IMR-90 (cell line): Measurements from ENCODE around the gene ZYX.

ENCODE experiments used
- BHLHE40 ChIP-seq: fragments of 150-350 bp; IDR thresholded peaks from 2 replicates; pipeline ENCODE4 v1.6.1; 2016; ENCODE audit warnings: mild to moderate bottlenecking, low read depth, low read length
- CEBPB ChIP-seq: IDR thresholded peaks from 2 replicates; pipeline ENCODE4 v1.6.1; 2012; ENCODE audit warnings: low read depth, low read length, improper control_type of control experiment
- CTCF ChIP-seq: conservative IDR thresholded peaks from 2 replicates; pipeline ENCODE4 v1.5.1; 2012; ENCODE audit warnings: mild to moderate bottlenecking, low read depth, low read length, improper control_type of control experiment
- ELK1 ChIP-seq: fragments of 150-350 bp; IDR thresholded peaks from 2 replicates; pipeline ENCODE4 v1.6.1; 2016; ENCODE audit warnings: low read depth, mild to moderate bottlenecking, low read length, moderate library complexity, borderline replicate concordance
- FOS ChIP-seq: fragments of 150-350 bp; IDR thresholded peaks from 2 replicates; pipeline ENCODE4 v1.6.1; 2016; ENCODE audit warnings: low read depth, low read length
- MAFK ChIP-seq: IDR thresholded peaks from 2 replicates; pipeline ENCODE4 v1.6.1; 2012; ENCODE audit warnings: low read depth, low read length, improper control_type of control experiment
- NFE2L2 ChIP-seq: fragments of 150-350 bp; IDR thresholded peaks from 2 replicates; pipeline ENCODE4 v1.6.1; 2016; ENCODE audit warnings: low read depth, mild to moderate bottlenecking, low read length
- POLR2A ChIP-seq: IDR thresholded peaks from 2 replicates; pipeline ENCODE4 v1.6.1; 2012; ENCODE audit warnings: mild to moderate bottlenecking, low read depth, low read length
- RAD21 ChIP-seq: IDR thresholded peaks from 2 replicates; pipeline ENCODE4 v1.6.1; 2012; ENCODE audit warnings: low read length, improper control_type of control experiment
- RCOR1 ChIP-seq: IDR thresholded peaks from 2 replicates; pipeline ENCODE4 v1.6.1; 2012; ENCODE audit warnings: mild to moderate bottlenecking, low read length, improper control_type of control experiment; ENCODE audit not compliant: insufficient replicate concordance
- SMC3 ChIP-seq: fragments of 150-350 bp; IDR thresholded peaks from 2 replicates; pipeline ENCODE4 v1.6.1; 2016; ENCODE audit warnings: low read depth, mild to moderate bottlenecking, antibody characterized with exemption, low read length, moderate library complexity
- USF2 ChIP-seq: fragments of 150-350 bp; IDR thresholded peaks from 2 replicates; pipeline ENCODE4 v1.6.1; 2017; ENCODE audit warnings: mild to moderate bottlenecking, antibody characterized with exemption, low read length, low read depth

GRCh38 chr7:143368387-143368786, 12.8 kb upstream of the ZYX start:
- TF ChIP-seq CTCF (no peak), USF2 (no peak), NFE2L2 (no peak), POLR2A (no peak), RAD21 (no peak), BHLHE40 (no peak), MAFK (no peak), SMC3 (no peak), FOS (no peak), ELK1 (no peak), CEBPB (no peak), RCOR1 (no peak)
